Calu3 (cell line): ENCODE data around the gene TMEM82. TPM values are rescaled to one million over a fixed set of nuclear protein-coding genes. Genes with fewer than 3 reads are reported as not detected.

Experiments
- BruUV-seq: library from RNA; stranded (reverse); fragments of 400-500 nt; replicated peaks from 2 replicates; lab custom pipeline; 2021; lab: Mats Ljungman, UMichigan
- CTCF ChIA-PET: fragments of 300-600 bp; sonication (Branson Sonifier 250); formaldehyde crosslinking; loops from one replicate; lab custom pipeline; 2022; ENCODE audit warnings: antibody characterized with exemption; lab: Charles Lee
- DNase-seq: peaks from one replicate; pipeline ENCODE4 v3.0.0; 2022
- H3K27ac Mint-ChIP-seq: one replicate; pipeline ENCODE4 v1.8.0; 2022; ENCODE audit warnings: mixed read lengths; ENCODE audit not compliant: unreplicated experiment
- H3K27me3 Mint-ChIP-seq: one replicate; pipeline ENCODE4 v1.8.0; 2022; ENCODE audit warnings: mixed read lengths; ENCODE audit not compliant: unreplicated experiment
- H3K36me3 Mint-ChIP-seq: one replicate; pipeline ENCODE4 v1.8.0; 2022; ENCODE audit warnings: mild to moderate bottlenecking, moderate library complexity, mixed read lengths; ENCODE audit not compliant: insufficient read depth, unreplicated experiment
- H3K4me1 Mint-ChIP-seq: one replicate; pipeline ENCODE4 v1.8.0; 2022; ENCODE audit warnings: mild to moderate bottlenecking, low read depth, mixed read lengths; ENCODE audit not compliant: unreplicated experiment
- H3K4me3 Mint-ChIP-seq: one replicate; pipeline ENCODE4 v1.8.0; 2022; ENCODE audit warnings: mild to moderate bottlenecking, low read depth, moderate library complexity, mixed read lengths; ENCODE audit not compliant: unreplicated experiment
- H3K9me3 Mint-ChIP-seq: one replicate; pipeline ENCODE4 v1.8.0; 2022; ENCODE audit warnings: low read depth, mixed read lengths; ENCODE audit not compliant: unreplicated experiment
- CTCF ChIP-seq: fragments of 200-600 bp; IDR thresholded peaks from one replicate; pipeline ENCODE4 v1.8.0; 2022; ENCODE audit warnings: antibody characterized with exemption; ENCODE audit not compliant: unreplicated experiment
- intact Hi-C: fragments of 100-400 bp; cut with micrococcal nuclease; formaldehyde crosslinking; loops from one replicate; pipeline ENCODE4 v1.10.0; 2022; ENCODE audit not compliant: unreplicated experiment
- total RNA-seq: library from RNA; stranded (reverse); gene quantifications from 2 replicates; pipeline ENCODE4 v1.2.3, GENCODE V29; 2022

TMEM82 gene
- total RNA-seq, 1 experiment from 2014 or later, result not detected

- no peak for DNase-seq
- Mint-ChIP-seq H3K9me3 (no peaks in the 10 kb centered on the region), H3K27me3 (no peaks in the 10 kb centered on the region), H3K27ac (no peak overlapping the region), H3K36me3 (no peaks in the 10 kb centered on the region), H3K4me1 (peaks cover 11% of the 10 kb centered on the region), H3K4me3 (no peak overlapping the region)
- CTCF ChIA-PET, result no interaction called here
- intact Hi-C loops, result no loop called here
- BruUV-seq, result no TSS peak
- no peak for TF ChIP-seq CTCF
Measured at GRCh38 chr1:15700508-15700907, 41.8 kb upstream of the TMEM82 start.

GRCh38 chr1:15701784-15702183 is 40.5 kb upstream of the TMEM82 start:
- no peak overlapping the region for H3K4me3 Mint-ChIP-seq
- intact Hi-C loops, result no loop called here
- H3K36me3 Mint-ChIP-seq, result no peaks in the 10 kb centered on the region
- BruUV-seq, result no TSS peak
- TF ChIP-seq CTCF, result no peak
- no peaks in the 10 kb centered on the region for H3K27me3 Mint-ChIP-seq
- peaks cover 11% of the 10 kb centered on the region for H3K4me1 Mint-ChIP-seq
- H3K27ac Mint-ChIP-seq, result no peak overlapping the region
- no peaks in the 10 kb centered on the region for H3K9me3 Mint-ChIP-seq
- CTCF ChIA-PET, result no interaction called here
- no peak for DNase-seq

GRCh38 chr1:15702722-15703550 is 39.4 kb upstream of the TMEM82 start:
- peak overlapping the region; percentile 30 for H3K4me3 Mint-ChIP-seq

GRCh38 chr1:15703562-15703961 is 38.7 kb upstream of the TMEM82 start:
- Mint-ChIP-seq H3K27ac (no peak overlapping the region), H3K36me3 (no peaks in the 10 kb centered on the region), H3K4me3 (peak overlapping the region; percentile 30), H3K9me3 (no peaks in the 10 kb centered on the region), H3K4me1 (peaks cover 11% of the 10 kb centered on the region), H3K27me3 (no peaks in the 10 kb centered on the region)
- BruUV-seq, result no TSS peak
- TF ChIP-seq CTCF, result no peak
- CTCF ChIA-PET, result no interaction called here
- no peak for DNase-seq
- intact Hi-C loops, result no loop called here

More at GRCh38 chr1:15702722-15703550, 39.4 kb upstream of the TMEM82 start:
- no peaks in the 10 kb centered on the region for H3K36me3 Mint-ChIP-seq
- TF ChIP-seq CTCF, result no peak
- CTCF ChIA-PET, result no interaction called here
- no peaks in the 10 kb centered on the region for H3K9me3 Mint-ChIP-seq
- H3K27ac Mint-ChIP-seq, result no peak overlapping the region
- peaks cover 11% of the 10 kb centered on the region for H3K4me1 Mint-ChIP-seq
- intact Hi-C loops, result no loop called here
- H3K27me3 Mint-ChIP-seq, result no peaks in the 10 kb centered on the region
- peak; percentile 34 for DNase-seq
- BruUV-seq, result no TSS peak
